ENCODE measurements around the gene CSNK1G1. TPM values are rescaled to one million over a fixed set of nuclear protein-coding genes. Genes with fewer than 3 reads are reported as not detected.

The CSNK1G1 gene
- total RNA-seq, 2 donors from 2014 or later, result 9.3 to 11.8 TPM

DNA sequence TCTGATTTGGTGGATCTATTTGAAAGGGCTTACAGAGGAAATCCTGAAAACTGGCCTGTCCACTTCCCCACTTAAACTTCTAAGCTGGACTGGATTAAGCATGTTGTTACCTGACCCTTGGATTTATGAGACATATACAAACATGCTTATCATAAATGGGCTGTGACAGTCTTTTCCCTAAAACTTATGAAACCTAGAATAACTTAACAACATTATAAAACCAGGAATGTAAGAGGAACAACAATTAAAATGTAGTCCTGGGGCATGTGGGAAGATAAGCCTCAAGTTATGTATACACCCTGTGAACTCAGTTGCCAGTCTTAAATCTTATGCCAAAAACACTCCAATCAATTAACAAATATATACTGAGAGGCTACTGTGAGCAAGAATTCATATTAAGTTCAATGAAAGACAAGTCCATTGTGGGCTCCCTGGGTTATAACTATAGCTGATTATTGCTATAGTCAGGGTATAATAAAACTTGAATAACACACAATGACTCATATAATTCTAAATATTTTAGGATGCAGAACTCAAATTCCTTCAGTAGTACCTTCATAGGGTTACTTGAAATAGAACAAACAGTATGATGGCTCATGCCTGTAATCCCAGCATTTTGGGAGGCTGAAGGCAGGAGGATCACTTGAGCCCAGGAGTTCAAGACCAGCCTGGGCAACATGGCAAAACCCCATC lies 105.9 kb downstream of the CSNK1G1 start:
- H3K9me3 ChIP-seq, result no peaks in the 10 kb centered on the region
- DNase-seq (ENCODE audit: low spot score) (no peak), ATAC-seq (ENCODE audit: insufficient number of reproducible peaks, low FRiP score, low read depth) (no peak)
- H3K4me3 ChIP-seq, result no peak overlapping the region
- no peaks in the 10 kb centered on the region for H3K27me3 ChIP-seq (replicated peaks; ENCODE audit: insufficient read depth)
- TF ChIP-seq, protein P1, sequence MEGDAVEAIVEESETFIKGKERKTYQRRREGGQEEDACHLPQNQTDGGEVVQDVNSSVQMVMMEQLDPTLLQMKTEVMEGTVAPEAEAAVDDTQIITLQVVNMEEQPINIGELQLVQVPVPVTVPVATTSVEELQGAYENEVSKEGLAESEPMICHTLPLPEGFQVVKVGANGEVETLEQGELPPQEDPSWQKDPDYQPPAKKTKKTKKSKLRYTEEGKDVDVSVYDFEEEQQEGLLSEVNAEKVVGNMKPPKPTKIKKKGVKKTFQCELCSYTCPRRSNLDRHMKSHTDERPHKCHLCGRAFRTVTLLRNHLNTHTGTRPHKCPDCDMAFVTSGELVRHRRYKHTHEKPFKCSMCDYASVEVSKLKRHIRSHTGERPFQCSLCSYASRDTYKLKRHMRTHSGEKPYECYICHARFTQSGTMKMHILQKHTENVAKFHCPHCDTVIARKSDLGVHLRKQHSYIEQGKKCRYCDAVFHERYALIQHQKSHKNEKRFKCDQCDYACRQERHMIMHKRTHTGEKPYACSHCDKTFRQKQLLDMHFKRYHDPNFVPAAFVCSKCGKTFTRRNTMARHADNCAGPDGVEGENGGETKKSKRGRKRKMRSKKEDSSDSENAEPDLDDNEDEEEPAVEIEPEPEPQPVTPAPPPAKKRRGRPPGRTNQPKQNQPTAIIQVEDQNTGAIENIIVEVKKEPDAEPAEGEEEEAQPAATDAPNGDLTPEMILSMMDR (IDR thresholded peaks at IDR 0.05), result no peak
- no peak overlapping the region for H3K27ac ChIP-seq
- H3K4me1 ChIP-seq (ENCODE audit: control insufficient read depth in 1 of 2, low read depth in 2 of 2), result peaks cover 6 to 11% of the 10 kb centered on the region in 2 donors
- no peaks in the 10 kb centered on the region for H3K36me3 ChIP-seq

DNA sequence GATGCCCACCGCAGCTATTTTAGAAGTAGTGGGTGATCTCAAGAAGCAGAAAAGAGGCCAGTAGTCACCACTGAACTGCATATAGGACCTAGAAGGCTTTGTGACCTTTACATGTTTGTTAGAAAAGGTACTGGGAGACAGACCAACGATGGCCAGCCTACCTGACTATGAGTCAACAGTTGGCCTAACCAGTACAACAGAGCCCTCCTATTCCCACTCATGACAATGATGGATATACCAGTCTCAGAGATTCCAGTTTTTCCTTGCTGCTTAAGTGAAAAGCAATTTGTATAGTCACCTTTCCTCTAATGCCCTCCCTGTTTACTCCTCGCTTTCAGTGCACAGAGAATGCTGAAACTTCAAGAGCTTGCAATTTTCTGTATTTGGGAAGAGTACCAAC lies 106.6 kb downstream of the CSNK1G1 start:
- H3K36me3 ChIP-seq, result no peaks in the 10 kb centered on the region
- H3K9me3 ChIP-seq, result no peaks in the 10 kb centered on the region
- H3K4me3 ChIP-seq, result no peak overlapping the region
- DNase-seq (ENCODE audit: low spot score), result no peak
- no peak overlapping the region for H3K27ac ChIP-seq
- TF ChIP-seq, protein P1 (IDR thresholded peaks at IDR 0.05), result no peak
- H3K4me1 ChIP-seq (ENCODE audit: control insufficient read depth in 1 of 2, low read depth in 2 of 2), result peaks cover 6 to 11% of the 10 kb centered on the region in 2 donors
- no peaks in the 10 kb centered on the region for H3K27me3 ChIP-seq (replicated peaks; ENCODE audit: insufficient read depth)
- ATAC-seq (ENCODE audit: insufficient number of reproducible peaks, low FRiP score, low read depth), result no peak

DNA sequence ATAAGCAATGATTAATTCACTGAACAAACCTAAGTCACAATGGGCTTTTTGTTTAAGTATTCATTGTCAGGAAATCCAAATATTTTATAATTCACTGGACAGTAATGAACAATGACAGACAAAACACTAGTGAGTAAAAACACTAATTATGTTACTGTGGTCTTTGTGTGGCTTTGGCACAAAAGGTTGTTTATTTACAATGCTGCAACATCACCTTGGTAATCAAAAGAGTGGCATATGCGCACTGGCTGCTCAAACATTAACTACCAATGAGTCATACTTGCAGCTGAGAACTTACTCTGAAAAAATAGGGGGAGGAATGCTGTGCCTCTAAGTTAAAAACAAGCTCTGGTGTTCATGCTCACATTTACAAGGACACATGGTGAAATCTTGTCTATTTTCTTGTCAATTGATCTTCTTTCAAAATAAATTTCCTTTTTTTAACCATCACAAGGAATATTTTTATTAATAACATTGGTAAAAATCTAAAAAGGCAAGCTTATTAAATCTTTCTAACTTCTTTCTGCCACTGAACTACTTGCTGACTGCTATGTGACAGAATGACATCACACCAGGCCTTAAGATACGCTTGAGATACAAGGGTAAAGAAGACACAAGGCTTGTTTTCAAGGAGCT lies 107.9 kb downstream of the CSNK1G1 start:
- peak overlapping the region in 1 of 2 donors; percentile 42 for H3K27ac ChIP-seq
- H3K4me3 ChIP-seq, result no peak overlapping the region
- DNase-seq (ENCODE audit: low spot score) (no peak), ATAC-seq (ENCODE audit: insufficient number of reproducible peaks, low FRiP score, low read depth) (peak; percentile 51)
- no peaks in the 10 kb centered on the region for H3K9me3 ChIP-seq
- H3K27me3 ChIP-seq (replicated peaks; ENCODE audit: insufficient read depth), result no peaks in the 10 kb centered on the region
- H3K36me3 ChIP-seq, result no peaks in the 10 kb centered on the region
- H3K4me1 ChIP-seq (ENCODE audit: control insufficient read depth in 1 of 2, low read depth in 2 of 2), result peaks cover 6 to 11% of the 10 kb centered on the region in 2 donors
- TF ChIP-seq, protein P1 (IDR thresholded peaks at IDR 0.05), result no peak

- no peak for DNase-seq (ENCODE audit: low spot score)
- no peak overlapping the region for H3K27ac ChIP-seq
- H3K27me3 ChIP-seq (replicated peaks; ENCODE audit: insufficient read depth), result no peaks in the 10 kb centered on the region
- no peaks in the 10 kb centered on the region for H3K36me3 ChIP-seq
- peaks cover 6 to 11% of the 10 kb centered on the region in 2 donors for H3K4me1 ChIP-seq (ENCODE audit: control insufficient read depth in 1 of 2, low read depth in 2 of 2)
- TF ChIP-seq, protein P1 (IDR thresholded peaks at IDR 0.05), result no peak
- no peak overlapping the region for H3K4me3 ChIP-seq
- no peak for ATAC-seq (ENCODE audit: insufficient number of reproducible peaks, low FRiP score, low read depth)
- no peaks in the 10 kb centered on the region for H3K9me3 ChIP-seq
These were observed 108.5 kb downstream of the CSNK1G1 start for GRCh38 chr15:64247535-64247905.

GRCh38 chr15:64246364-64247189 lies 109.4 kb downstream of the CSNK1G1 start:
- no peaks in the 10 kb centered on the region for H3K27me3 ChIP-seq (replicated peaks; ENCODE audit: insufficient read depth)
- H3K4me3 ChIP-seq, result no peak overlapping the region
- H3K27ac ChIP-seq, result no peak overlapping the region
- TF ChIP-seq, protein P1 (IDR thresholded peaks at IDR 0.05), result no peak
- H3K9me3 ChIP-seq, result no peaks in the 10 kb centered on the region
- ATAC-seq (ENCODE audit: insufficient number of reproducible peaks, low FRiP score, low read depth) (no peak), DNase-seq (ENCODE audit: low spot score) (no peak)
- peaks cover 6 to 11% of the 10 kb centered on the region in 2 donors for H3K4me1 ChIP-seq (ENCODE audit: control insufficient read depth in 1 of 2, low read depth in 2 of 2)
- no peaks in the 10 kb centered on the region for H3K36me3 ChIP-seq

All from thoracic aorta (tissue), 2 donors.